Body of pancreas (tissue), 4 donors: Measurements from ENCODE around the gene SRRT.

Experiments used
- POLR2A ChIP-seq, 3 donors: fragments of 450-650 bp; IDR thresholded peaks; one replicate each; pipeline ENCODE4 v1.6.1; 2016; ENCODE audit warnings: antibody characterized with exemption in 3 of 3, mild to moderate bottlenecking in 2 of 3
- TF ChIP-seq, protein P1 (sequence below), 7 experiments: fragments of 450-650 bp in 4 of 7; fragments of 200-600 bp in 3 of 7; sonication (generic) in 3 of 7; IDR thresholded peaks; one replicate each; pipeline ENCODE4 v1.5.1; 2016 to 2019; ENCODE audit warnings: antibody characterized with exemption in 7 of 7

DNA sequence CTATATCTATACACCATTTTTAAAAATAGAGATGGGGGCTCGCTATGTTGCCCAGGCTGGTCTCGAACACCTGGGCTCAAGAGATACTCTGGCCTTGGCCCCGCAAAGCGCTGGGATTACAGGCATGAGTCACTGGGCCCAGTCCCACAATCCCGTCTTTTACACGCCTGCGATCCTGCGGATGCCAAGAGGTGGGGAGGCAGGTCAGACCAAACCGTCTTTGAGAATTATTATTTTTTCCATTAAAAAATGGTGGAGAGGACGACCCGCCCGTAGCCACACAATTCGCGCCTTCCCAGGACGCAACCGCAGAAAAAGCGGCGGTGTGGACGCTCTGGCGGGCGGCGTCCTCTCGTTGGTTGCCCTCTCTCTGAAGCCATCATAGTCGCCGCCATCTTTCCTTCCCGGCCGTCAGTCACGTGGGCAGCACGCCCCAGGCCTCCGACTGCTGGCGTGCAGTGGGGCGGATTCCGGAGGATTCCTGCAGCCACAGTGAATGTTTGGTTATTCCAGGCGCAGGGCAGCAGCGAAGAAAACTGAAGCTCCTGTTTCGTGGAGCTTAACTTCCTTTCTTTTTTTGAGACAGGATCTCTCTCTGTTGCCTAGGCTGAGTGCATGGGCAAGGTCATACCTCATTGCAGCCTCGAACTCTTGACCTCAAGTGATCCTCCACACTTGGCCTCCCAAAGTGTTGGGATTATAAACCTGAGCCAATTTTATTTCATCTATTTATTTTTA is 37.6 kb upstream of the SRRT start:
- TF ChIP-seq, protein P1, sequence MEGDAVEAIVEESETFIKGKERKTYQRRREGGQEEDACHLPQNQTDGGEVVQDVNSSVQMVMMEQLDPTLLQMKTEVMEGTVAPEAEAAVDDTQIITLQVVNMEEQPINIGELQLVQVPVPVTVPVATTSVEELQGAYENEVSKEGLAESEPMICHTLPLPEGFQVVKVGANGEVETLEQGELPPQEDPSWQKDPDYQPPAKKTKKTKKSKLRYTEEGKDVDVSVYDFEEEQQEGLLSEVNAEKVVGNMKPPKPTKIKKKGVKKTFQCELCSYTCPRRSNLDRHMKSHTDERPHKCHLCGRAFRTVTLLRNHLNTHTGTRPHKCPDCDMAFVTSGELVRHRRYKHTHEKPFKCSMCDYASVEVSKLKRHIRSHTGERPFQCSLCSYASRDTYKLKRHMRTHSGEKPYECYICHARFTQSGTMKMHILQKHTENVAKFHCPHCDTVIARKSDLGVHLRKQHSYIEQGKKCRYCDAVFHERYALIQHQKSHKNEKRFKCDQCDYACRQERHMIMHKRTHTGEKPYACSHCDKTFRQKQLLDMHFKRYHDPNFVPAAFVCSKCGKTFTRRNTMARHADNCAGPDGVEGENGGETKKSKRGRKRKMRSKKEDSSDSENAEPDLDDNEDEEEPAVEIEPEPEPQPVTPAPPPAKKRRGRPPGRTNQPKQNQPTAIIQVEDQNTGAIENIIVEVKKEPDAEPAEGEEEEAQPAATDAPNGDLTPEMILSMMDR (IDR thresholded peaks at IDR 0.05) = no peak
- peak; percentile 23 to 67 (median 66) for TF ChIP-seq POLR2A (IDR thresholded peaks at IDR 0.05)
